D721Med (cell line): ENCODE measurements around the gene GNAO1.

ENCODE experiments used
- DNase-seq: peaks from one replicate; pipeline ENCODE4 v3.0.0; 2011; ENCODE audit warnings: low spot score; ENCODE audit not compliant: insufficient read length
- FAIRE-seq: peaks from 2 replicates; lab custom pipeline; 2011; peaks lifted over from hg19 to GRCh38; lab: Jason Lieb, UNC
- TF ChIP-seq, protein P1 (sequence below): IDR thresholded peaks from 2 replicates; pipeline ENCODE4 v1.5.1; 2012; ENCODE audit warnings: mild to moderate bottlenecking, control low read depth; ENCODE audit not compliant: insufficient read depth; ENCODE audit errors: missing control alignments

GNAO1 gene

DNA sequence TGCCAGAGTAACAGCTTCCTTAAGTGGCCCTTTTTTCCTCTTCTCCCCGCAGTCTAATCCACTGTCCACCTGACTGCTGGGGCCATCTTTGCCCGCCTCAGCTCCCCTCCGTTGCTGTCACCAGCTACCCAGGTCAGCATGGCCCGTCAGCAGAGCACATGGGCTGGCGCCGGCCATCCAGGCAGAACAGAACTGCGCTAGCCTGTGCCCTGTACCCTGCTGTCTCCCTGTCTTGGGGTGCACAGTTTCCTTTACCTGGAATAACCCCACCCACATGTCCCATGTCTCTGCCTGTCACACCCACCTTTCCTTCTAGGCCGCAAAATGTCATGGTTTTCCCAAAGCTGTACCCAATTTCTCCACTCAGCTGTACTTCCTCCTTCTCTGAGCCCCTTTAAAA is 55.7 kb downstream of the GNAO1 start:
- no peak for FAIRE-seq
- TF ChIP-seq, protein P1, sequence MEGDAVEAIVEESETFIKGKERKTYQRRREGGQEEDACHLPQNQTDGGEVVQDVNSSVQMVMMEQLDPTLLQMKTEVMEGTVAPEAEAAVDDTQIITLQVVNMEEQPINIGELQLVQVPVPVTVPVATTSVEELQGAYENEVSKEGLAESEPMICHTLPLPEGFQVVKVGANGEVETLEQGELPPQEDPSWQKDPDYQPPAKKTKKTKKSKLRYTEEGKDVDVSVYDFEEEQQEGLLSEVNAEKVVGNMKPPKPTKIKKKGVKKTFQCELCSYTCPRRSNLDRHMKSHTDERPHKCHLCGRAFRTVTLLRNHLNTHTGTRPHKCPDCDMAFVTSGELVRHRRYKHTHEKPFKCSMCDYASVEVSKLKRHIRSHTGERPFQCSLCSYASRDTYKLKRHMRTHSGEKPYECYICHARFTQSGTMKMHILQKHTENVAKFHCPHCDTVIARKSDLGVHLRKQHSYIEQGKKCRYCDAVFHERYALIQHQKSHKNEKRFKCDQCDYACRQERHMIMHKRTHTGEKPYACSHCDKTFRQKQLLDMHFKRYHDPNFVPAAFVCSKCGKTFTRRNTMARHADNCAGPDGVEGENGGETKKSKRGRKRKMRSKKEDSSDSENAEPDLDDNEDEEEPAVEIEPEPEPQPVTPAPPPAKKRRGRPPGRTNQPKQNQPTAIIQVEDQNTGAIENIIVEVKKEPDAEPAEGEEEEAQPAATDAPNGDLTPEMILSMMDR: no peak
- DNase-seq: no peak

DNA sequence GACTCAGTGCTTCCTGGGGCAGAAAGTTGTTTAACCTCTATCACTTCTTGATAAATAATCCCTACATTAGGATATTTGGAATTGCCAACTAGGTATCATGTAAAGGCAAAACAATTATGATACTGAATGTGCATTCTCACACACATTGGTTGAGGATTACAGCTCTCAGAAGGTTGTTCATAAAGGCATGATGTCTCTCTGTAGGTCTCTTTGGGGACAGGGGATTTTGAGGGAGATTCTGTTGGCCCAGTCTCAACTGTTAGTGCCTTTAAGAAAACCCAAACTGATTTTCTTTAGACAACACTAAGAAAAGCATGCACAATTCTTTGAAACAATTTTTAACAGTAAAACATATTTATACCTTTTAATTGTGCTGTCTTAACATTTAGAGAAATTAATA is 56.5 kb downstream of the GNAO1 start:
- TF ChIP-seq, protein P1: no peak
- no peak for FAIRE-seq
- DNase-seq: no peak

DNA sequence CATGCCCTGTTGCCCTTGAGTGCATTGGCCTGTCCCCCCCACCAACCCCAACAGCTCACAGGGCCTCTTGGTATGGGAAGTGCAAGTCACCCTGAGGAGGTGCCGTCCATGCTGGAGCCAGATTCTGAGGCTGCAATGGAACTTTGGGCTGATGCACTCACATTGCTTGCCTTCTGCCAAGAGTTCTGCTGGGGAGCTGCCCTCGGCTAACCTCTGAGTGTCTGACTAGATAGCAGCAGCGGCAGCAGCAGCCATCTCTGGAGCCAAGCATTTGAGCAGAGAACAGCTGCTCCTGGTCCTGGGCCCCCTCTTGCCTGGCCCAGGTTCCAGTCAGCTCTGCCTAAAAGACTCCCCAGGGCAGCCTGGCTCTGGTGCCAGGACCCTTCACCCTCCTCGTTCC is 61.5 kb downstream of the GNAO1 start:
- TF ChIP-seq, protein P1: no peak
- FAIRE-seq (no peak), DNase-seq (no peak)

DNA sequence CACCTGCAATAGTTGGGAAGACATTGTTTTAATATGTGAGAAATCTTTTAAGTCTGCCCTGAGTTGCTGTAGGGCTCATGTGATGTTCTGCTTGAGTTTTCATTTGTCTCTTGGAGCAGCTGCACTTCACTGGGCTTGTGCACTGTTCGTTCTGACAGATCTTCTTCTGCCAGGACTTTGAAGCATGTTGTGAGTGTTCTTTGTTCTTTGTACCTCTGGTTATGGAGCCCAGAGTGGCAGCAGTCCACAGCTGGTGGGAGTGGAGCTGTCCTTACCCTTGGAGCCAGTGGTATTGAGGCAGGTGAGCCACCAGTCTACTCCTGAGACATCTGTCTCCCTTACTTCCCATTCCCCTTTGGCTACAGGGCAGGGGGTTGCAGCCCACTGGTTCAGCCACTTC is 64.6 kb downstream of the GNAO1 start:
- FAIRE-seq: no peak
- DNase-seq: no peak
- TF ChIP-seq, protein P1: no peak

DNA sequence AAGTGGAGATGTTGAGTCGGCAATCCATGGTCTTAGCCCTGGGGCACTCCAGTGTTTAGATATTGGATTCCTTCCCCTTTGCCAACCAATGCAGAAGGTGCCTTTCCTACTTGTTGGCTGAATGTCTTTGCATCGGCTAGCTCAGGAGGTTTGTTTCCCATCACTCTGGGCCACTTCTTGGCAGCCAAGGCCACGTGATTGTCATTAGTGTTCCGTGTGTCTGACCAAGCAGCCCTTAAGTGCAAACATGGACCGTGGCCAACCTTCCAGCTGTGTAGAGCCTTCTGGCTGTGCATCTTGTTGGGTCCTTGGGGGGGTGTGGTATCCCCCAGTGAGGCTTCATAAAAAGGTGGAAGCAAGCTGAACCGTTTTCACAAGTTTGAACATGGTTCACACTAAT is 66.0 kb downstream of the GNAO1 start:
- DNase-seq (no peak), FAIRE-seq (no peak)
- TF ChIP-seq, protein P1: no peak

DNA sequence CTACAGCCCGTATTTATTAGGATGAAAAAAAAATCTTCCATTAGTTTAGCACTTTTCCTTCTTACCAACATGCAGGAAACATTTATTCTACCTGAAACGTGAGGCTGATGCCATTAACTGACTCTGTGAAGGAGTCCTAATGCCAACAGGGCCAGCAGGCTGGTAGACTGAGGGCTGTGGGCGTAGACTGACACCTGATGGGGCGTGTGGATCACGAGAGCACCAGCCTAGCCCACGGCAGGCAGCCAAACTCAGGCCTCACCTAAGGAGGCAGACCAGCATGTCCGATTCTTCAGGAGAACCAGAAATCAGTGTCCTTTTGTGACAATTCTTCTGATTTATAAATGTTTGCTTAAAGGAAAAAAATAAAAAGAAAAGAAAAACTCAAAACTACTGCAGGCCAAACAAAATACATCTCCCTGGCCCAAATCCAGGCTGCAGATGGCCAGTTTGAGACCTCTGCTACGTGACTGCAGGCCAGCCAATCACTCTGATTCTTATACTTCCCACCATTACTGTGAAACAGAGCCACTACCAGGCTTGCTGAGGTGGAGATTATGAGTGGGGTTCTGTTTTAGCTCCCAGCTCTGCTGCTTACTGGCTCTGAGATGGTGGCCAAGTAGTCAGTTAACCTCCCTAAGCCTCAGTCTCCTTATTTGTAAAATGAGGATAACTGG is 66.5 kb downstream of the GNAO1 start:
- DNase-seq: no peak
- TF ChIP-seq, protein P1: no peak
- FAIRE-seq: no peak
